HUES48 (cell line): ENCODE data around the gene MVD.

Source experiments
- H3K27ac ChIP-seq: one replicate; pipeline ENCODE4 v1.7.0; 2013; ENCODE audit warnings: low read depth, low read length, inconsistent platforms
- H3K27me3 ChIP-seq: 2 replicates; pipeline ENCODE4 v1.6.1; 2013; ENCODE audit warnings: mild to moderate bottlenecking, low read length; ENCODE audit not compliant: control insufficient read depth, insufficient read depth
- H3K36me3 ChIP-seq: 2 replicates; pipeline ENCODE4 v1.6.1; 2013; ENCODE audit warnings: low read length; ENCODE audit not compliant: control insufficient read depth, insufficient read depth
- H3K4me1 ChIP-seq: 2 replicates; pipeline ENCODE4 v1.6.1; 2013; ENCODE audit warnings: mild to moderate bottlenecking, low read length; ENCODE audit not compliant: control insufficient read depth, insufficient read depth
- H3K4me3 ChIP-seq: 2 replicates; pipeline ENCODE4 v1.5.1; 2013; ENCODE audit warnings: mild to moderate bottlenecking, low read depth, low read length
- H3K9ac ChIP-seq: 2 replicates; pipeline ENCODE4 v1.6.1; 2013; ENCODE audit warnings: mild to moderate bottlenecking, low read depth, low read length, moderate library complexity
- H3K9me3 ChIP-seq: 2 replicates; pipeline ENCODE4 v1.6.1; 2013; ENCODE audit warnings: low read length; ENCODE audit not compliant: control insufficient read depth, insufficient read depth

Gene MVD

GRCh38 chr16:88688013-88688778, 25.3 kb upstream of the MVD start:
- H3K27ac ChIP-seq: no peak overlapping the region

GRCh38 chr16:88687676-88688012, 24.8 kb upstream of the MVD start:
- H3K27me3 ChIP-seq: peaks cover 25% of the 10 kb centered on the region
- no peak overlapping the region for H3K4me3 ChIP-seq
- H3K4me1 ChIP-seq: peaks cover 24% of the 10 kb centered on the region
- H3K27ac ChIP-seq: no peak overlapping the region
- H3K9ac ChIP-seq: no peak overlapping the region
- no peaks in the 10 kb centered on the region for H3K9me3 ChIP-seq
- no peaks in the 10 kb centered on the region for H3K36me3 ChIP-seq

More at GRCh38 chr16:88688013-88688778, 25.3 kb upstream of the MVD start:
- H3K36me3 ChIP-seq: no peaks in the 10 kb centered on the region
- H3K4me3 ChIP-seq: no peak overlapping the region
- H3K9ac ChIP-seq: no peak overlapping the region
- H3K4me1 ChIP-seq: peaks cover 24% of the 10 kb centered on the region
- peaks cover 25% of the 10 kb centered on the region for H3K27me3 ChIP-seq
- no peaks in the 10 kb centered on the region for H3K9me3 ChIP-seq

- no peaks in the 10 kb centered on the region for H3K36me3 ChIP-seq
- no peaks in the 10 kb centered on the region for H3K9me3 ChIP-seq
- H3K27ac ChIP-seq: no peak overlapping the region
- H3K9ac ChIP-seq: no peak overlapping the region
- H3K4me3 ChIP-seq: no peak overlapping the region
- H3K4me1 ChIP-seq: peaks cover 24% of the 10 kb centered on the region
- H3K27me3 ChIP-seq: peaks cover 25% of the 10 kb centered on the region
Observed at GRCh38 chr16:88687254-88687576, 24.3 kb upstream of the MVD start.

- no peak within 1 kb of the TSS for H3K27ac ChIP-seq
- H3K36me3 ChIP-seq: no peaks in the 10 kb centered on the region
- H3K4me3 ChIP-seq: peak within 1 kb of the TSS; percentile 87
- H3K27me3 ChIP-seq: peaks cover 25% of the 10 kb centered on the region
- H3K9ac ChIP-seq: 0 out of 2 replicates have a peak within 1 kb of the TSS, but pooled peaks have one; percentile 30
- H3K9me3 ChIP-seq: no peaks in the 10 kb centered on the region
- H3K4me1 ChIP-seq: peaks cover 24% of the 10 kb centered on the region
Observed at GRCh38 chr16:88686439-88687253, 23.8 kb upstream of the MVD start, which contains the start of gene SNAI3. SNAI3 (minus strand) TSS chr16:88686507; CDS start chr16:88686406, 101 bp downstream.

GRCh38 chr16:88686062-88686438, 23.2 kb upstream of the MVD start:
- Histone ChIP-seq H3K4me1 (peaks cover 24% of the 10 kb centered on the region), H3K27ac (no peak overlapping the region), H3K9ac (0 out of 2 replicates have a peak overlapping the region, but pooled peaks have one; percentile 30)

GRCh38 chr16:88685156-88686061, 22.5 kb upstream of the MVD start:
- peaks cover 25% of the 10 kb centered on the region for H3K27me3 ChIP-seq
- H3K27ac ChIP-seq: no peak overlapping the region
- H3K9ac ChIP-seq: no peak overlapping the region
- peaks cover 24% of the 10 kb centered on the region for H3K4me1 ChIP-seq
- no peaks in the 10 kb centered on the region for H3K9me3 ChIP-seq
- no peaks in the 10 kb centered on the region for H3K36me3 ChIP-seq
- H3K4me3 ChIP-seq: peak overlapping the region; percentile 87

More at GRCh38 chr16:88686062-88686438, 23.2 kb upstream of the MVD start:
- H3K27me3 ChIP-seq: peaks cover 25% of the 10 kb centered on the region
- H3K36me3 ChIP-seq: no peaks in the 10 kb centered on the region
- H3K9me3 ChIP-seq: no peaks in the 10 kb centered on the region
- peak overlapping the region; percentile 87 for H3K4me3 ChIP-seq

- H3K4me1 ChIP-seq: peaks cover 24% of the 10 kb centered on the region
- no peaks in the 10 kb centered on the region for H3K9me3 ChIP-seq
- H3K27me3 ChIP-seq: peaks cover 25% of the 10 kb centered on the region
- no peak overlapping the region for H3K9ac ChIP-seq
- H3K36me3 ChIP-seq: no peaks in the 10 kb centered on the region
- H3K27ac ChIP-seq: no peak overlapping the region
- H3K4me3 ChIP-seq: peak overlapping the region; percentile 87
Observed at GRCh38 chr16:88684569-88685155, 21.8 kb upstream of the MVD start.

- H3K27ac ChIP-seq: no peak overlapping the region
- H3K36me3 ChIP-seq: no peaks in the 10 kb centered on the region
- H3K9me3 ChIP-seq: no peaks in the 10 kb centered on the region
- peaks cover 14% of the 10 kb centered on the region for H3K4me1 ChIP-seq
- peaks cover 14% of the 10 kb centered on the region for H3K27me3 ChIP-seq
- no peak overlapping the region for H3K4me3 ChIP-seq
- H3K9ac ChIP-seq: no peak overlapping the region
Observed at GRCh38 chr16:88681709-88682451, 19.0 kb upstream of the MVD start.

GRCh38 chr16:88681084-88681680, 18.3 kb upstream of the MVD start:
- peaks cover 9% of the 10 kb centered on the region; the same call in 1 of the 2 replicates for H3K27me3 ChIP-seq
- H3K36me3 ChIP-seq: no peaks in the 10 kb centered on the region
- no peak overlapping the region for H3K4me3 ChIP-seq
- no peak overlapping the region for H3K9ac ChIP-seq
- peaks cover 10% of the 10 kb centered on the region for H3K4me1 ChIP-seq
- no peaks in the 10 kb centered on the region for H3K9me3 ChIP-seq
- H3K27ac ChIP-seq: no peak overlapping the region
